SK-N-SH treated with all-trans-retinoic acid at 6 μM for 48 hours (cell line): ENCODE results near the gene KLLN.
A peak's percentile ranks its signal among the peaks of the same experiment; 100 is the strongest.
"Not testable (repeated sequence)": the region's sequence is repeated elsewhere in the genome, so short reads cannot be mapped to it uniquely, and the experiment has no call there.

Experiments used
- ATAC-seq: fragments of 200-7000 bp; cut with Tn5 transposase; 3 replicates; pipeline ENCODE4 v1.9.1; 2020; ENCODE audit warnings: mild to moderate bottlenecking, moderate library complexity
- BACH2 ChIP-seq: fragments of 250-450 bp; sonication (Bioruptor Pico); IDR thresholded peaks from 2 replicates; pipeline ENCODE4 v1.9.0; 2021; ENCODE audit warnings: mild to moderate bottlenecking, borderline replicate concordance
- CREB5 ChIP-seq: fragments of 250-450 bp; sonication (Bioruptor Pico); IDR thresholded peaks from 2 replicates; pipeline ENCODE4 v1.5.1; 2020; ENCODE audit warnings: low read depth, mild to moderate bottlenecking, moderate library complexity
- CSDC2 ChIP-seq: fragments of 250-450 bp; sonication (Bioruptor Pico); IDR thresholded peaks from 2 replicates; pipeline ENCODE4 v1.5.0; 2020; ENCODE audit warnings: mild to moderate bottlenecking, moderate library complexity
- CSRNP3 ChIP-seq: fragments of 250-450 bp; sonication (Bioruptor Pico); IDR thresholded peaks from 2 replicates; pipeline ENCODE4 v1.5.1; 2021; ENCODE audit warnings: mild to moderate bottlenecking, moderate library complexity
- ESRRG ChIP-seq: fragments of 250-450 bp; sonication (Bioruptor Pico); IDR thresholded peaks from 2 replicates; pipeline ENCODE4 v1.6.1; 2021; ENCODE audit warnings: mild to moderate bottlenecking
- ISL1 ChIP-seq: fragments of 250-450 bp; sonication (Bioruptor Pico); IDR thresholded peaks from 2 replicates; pipeline ENCODE4 v2.1.2; 2022; ENCODE audit warnings: mild to moderate bottlenecking, moderate library complexity
- POU6F1 ChIP-seq: fragments of 250-450 bp; sonication (Bioruptor Pico); IDR thresholded peaks from 2 replicates; pipeline ENCODE4 v1.8.0; 2021; ENCODE audit warnings: low read depth, mild to moderate bottlenecking, moderate library complexity, borderline replicate concordance
- PPARA ChIP-seq: fragments of 250-450 bp; sonication (Bioruptor Pico); IDR thresholded peaks from 2 replicates; pipeline ENCODE4 v1.5.0; 2020; ENCODE audit warnings: mild to moderate bottlenecking, borderline replicate concordance
- RARB ChIP-seq: fragments of 250-450 bp; sonication (Bioruptor Pico); IDR thresholded peaks from 2 replicates; pipeline ENCODE4 v1.8.0; 2021; ENCODE audit warnings: mild to moderate bottlenecking, moderate library complexity
- SNAI2 ChIP-seq: fragments of 250-450 bp; sonication (Bioruptor Pico); IDR thresholded peaks from 2 replicates; pipeline ENCODE4 v1.5.0; 2020; ENCODE audit warnings: mild to moderate bottlenecking, moderate library complexity
- TCF4 ChIP-seq: fragments of 250-450 bp; sonication (Bioruptor Pico); IDR thresholded peaks from 2 replicates; pipeline ENCODE4 v1.8.0; 2021; ENCODE audit warnings: mild to moderate bottlenecking, moderate library complexity, borderline replicate concordance
- TOX ChIP-seq: fragments of 250-450 bp; sonication (Bioruptor Pico); IDR thresholded peaks from 2 replicates; pipeline ENCODE4 v1.8.0; 2021; ENCODE audit warnings: mild to moderate bottlenecking, moderate library complexity, borderline replicate concordance
- TSHZ2 ChIP-seq: fragments of 250-450 bp; sonication (Bioruptor Pico); IDR thresholded peaks from 2 replicates; pipeline ENCODE4 v1.5.0; 2020; ENCODE audit warnings: mild to moderate bottlenecking, moderate library complexity
- ZC3H10 ChIP-seq: fragments of 250-450 bp; sonication (Bioruptor Pico); IDR thresholded peaks from 2 replicates; pipeline ENCODE4 v1.5.1; 2021; ENCODE audit warnings: mild to moderate bottlenecking, moderate library complexity
- ZFP3 ChIP-seq: fragments of 250-450 bp; sonication (Bioruptor Pico); IDR thresholded peaks from 2 replicates; pipeline ENCODE4 v1.5.0; 2020; ENCODE audit warnings: mild to moderate bottlenecking, moderate library complexity
- ZFP30 ChIP-seq: fragments of 450-650 bp; formaldehyde crosslinking; IDR thresholded peaks from 2 replicates; pipeline ENCODE4 v1.5.0; 2022; ENCODE audit warnings: mild to moderate bottlenecking, moderate library complexity
- ZNF565 ChIP-seq: fragments of 450-650 bp; formaldehyde crosslinking; conservative IDR thresholded peaks from 2 replicates; pipeline ENCODE4 v1.5.0; 2020; ENCODE audit warnings: low read depth, mild to moderate bottlenecking, moderate library complexity
- ZNF70 ChIP-seq: fragments of 450-650 bp; formaldehyde crosslinking; IDR thresholded peaks from 2 replicates; pipeline ENCODE4 v1.5.0; 2020; ENCODE audit warnings: mild to moderate bottlenecking, moderate library complexity
- ZNF8 ChIP-seq: fragments of 450-650 bp; formaldehyde crosslinking; IDR thresholded peaks from 2 replicates; pipeline ENCODE4 v1.5.0; 2020; ENCODE audit warnings: mild to moderate bottlenecking, moderate library complexity

The KLLN gene

GRCh38 chr10:87886635-87887034, 23.3 kb upstream of the KLLN start:
- TF ChIP-seq ZFP3 (CRISPR knock-in tag) (no peak), CSRNP3 (CRISPR knock-in tag) (no peak), ZNF8 (peak; percentile 50; the same call in 1 of the 2 replicates), ZNF565 (no peak), TSHZ2 (CRISPR knock-in tag) (no peak), POU6F1 (CRISPR knock-in tag) (no peak), BACH2 (CRISPR knock-in tag) (no peak), TCF4 (CRISPR knock-in tag) (no peak)
- no peak for ATAC-seq

- ATAC-seq: no peak
- no peak for TF ChIP-seq CREB5 (CRISPR knock-in tag)
- no peak for TF ChIP-seq TOX (CRISPR knock-in tag)
- TF ChIP-seq TSHZ2 (CRISPR knock-in tag): 0 out of 2 replicates have a peak, but pooled peaks have one; percentile 39
- no peak for TF ChIP-seq PPARA
- no peak for TF ChIP-seq CSDC2 (CRISPR knock-in tag)
- no peak for TF ChIP-seq ZFP3 (CRISPR knock-in tag)
- TF ChIP-seq ISL1 (CRISPR knock-in tag): peak; percentile 59
- TF ChIP-seq ESRRG: no peak
- TF ChIP-seq TCF4 (CRISPR knock-in tag): peak; percentile 56
- no peak for TF ChIP-seq ZNF565
Observed at GRCh38 chr10:87882555-87883294, 19.4 kb upstream of the KLLN start.

GRCh38 chr10:87881373-87882059, 18.2 kb upstream of the KLLN start:
- ATAC-seq: not testable (repeated sequence)

GRCh38 chr10:87880336-87880735, 17.0 kb upstream of the KLLN start:
- no peak for ATAC-seq
- TF ChIP-seq ZNF70 (CRISPR knock-in tag): no peak
- no peak for TF ChIP-seq POU6F1 (CRISPR knock-in tag)
- no peak for TF ChIP-seq ZNF565
- TF ChIP-seq RARB (CRISPR knock-in tag): no peak
- no peak for TF ChIP-seq CSDC2 (CRISPR knock-in tag)
- no peak for TF ChIP-seq PPARA
- TF ChIP-seq ZC3H10: no peak
- no peak for TF ChIP-seq ZFP30 (CRISPR knock-in tag)
- no peak for TF ChIP-seq ESRRG
- no peak for TF ChIP-seq SNAI2
- TF ChIP-seq TCF4 (CRISPR knock-in tag): no peak
- no peak for TF ChIP-seq CREB5 (CRISPR knock-in tag)
